Measurements from ENCODE around the gene NBPF4. TPM values are rescaled to one million over a fixed set of nuclear protein-coding genes. Genes with fewer than 3 reads are reported as not detected.
"Not testable (repeated sequence)": the region's sequence is repeated elsewhere in the genome, so short reads cannot be mapped to it uniquely, and the experiment has no call there.

Gene NBPF4
- polyA plus RNA-seq, 1 donor (not counting 4 experiments of a cell fraction or from before 2014, with no cell fraction given): not detected

DNA sequence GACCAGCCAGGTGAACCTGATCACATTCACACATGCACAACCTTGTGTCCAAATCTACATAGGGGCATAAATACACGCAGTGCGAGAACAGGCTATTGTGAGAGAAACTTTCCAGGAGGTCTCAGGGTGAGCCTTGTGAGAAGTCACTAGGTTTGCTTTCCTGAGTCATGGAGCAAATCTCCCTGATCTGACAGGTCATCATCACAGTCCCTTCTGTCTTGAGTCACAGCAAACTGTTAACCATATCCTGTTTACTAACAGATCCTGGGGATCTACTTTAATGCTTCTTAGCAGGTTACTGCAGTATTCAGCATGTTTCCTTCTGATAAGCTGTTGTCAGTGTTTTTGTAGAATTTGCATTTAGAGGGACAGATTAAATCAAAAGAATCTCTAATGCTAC, 8.6 kb downstream of the NBPF4 start:
- H3K27ac ChIP-seq (ENCODE audit: control insufficient read depth, insufficient read depth, low read length); dilution Hi-C loops (cut with MboI; ENCODE audit: extremely low pct_ligation_motif_present, low sequenced_read_pairs); H3K4me1 ChIP-seq (ENCODE audit: control insufficient read depth, extremely low read depth, insufficient read depth, low read length); H2AFZ ChIP-seq (ENCODE audit: control insufficient read depth, low read length); H3K9ac ChIP-seq (ENCODE audit: control insufficient read depth, extremely low read depth, insufficient read depth, low read length); H3K9me1 ChIP-seq (ENCODE audit: control insufficient read depth, extremely low read depth, insufficient read depth, low read length); H3K36me3 ChIP-seq (ENCODE audit: control insufficient read depth in 2 of 2, extremely low read depth in 1 of 2, insufficient read depth in 2 of 2, low read length in 2 of 2); FAIRE-seq; H3K79me2 ChIP-seq (ENCODE audit: control insufficient read depth, insufficient read depth, low read length); H3K4me2 ChIP-seq (ENCODE audit: control insufficient read depth, extremely low read depth, insufficient read depth, low read depth, low read length); H3K27me3 ChIP-seq (ENCODE audit: control insufficient read depth, extremely low read depth, insufficient read depth, low read length); H3K4me3 ChIP-seq (ENCODE audit: control insufficient read depth in 2 of 3, extremely low read depth in 1 of 3, insufficient read depth in 2 of 3, low read depth in 1 of 3, low read length in 3 of 3); H3K9me3 ChIP-seq (ENCODE audit: control insufficient read depth, low read depth, low read length); H4K20me1 ChIP-seq (ENCODE audit: control insufficient read depth, extremely low read depth, insufficient read depth, low read length); DNase-seq (ENCODE audit: low read depth, low spot score): not testable (repeated sequence)

DNA sequence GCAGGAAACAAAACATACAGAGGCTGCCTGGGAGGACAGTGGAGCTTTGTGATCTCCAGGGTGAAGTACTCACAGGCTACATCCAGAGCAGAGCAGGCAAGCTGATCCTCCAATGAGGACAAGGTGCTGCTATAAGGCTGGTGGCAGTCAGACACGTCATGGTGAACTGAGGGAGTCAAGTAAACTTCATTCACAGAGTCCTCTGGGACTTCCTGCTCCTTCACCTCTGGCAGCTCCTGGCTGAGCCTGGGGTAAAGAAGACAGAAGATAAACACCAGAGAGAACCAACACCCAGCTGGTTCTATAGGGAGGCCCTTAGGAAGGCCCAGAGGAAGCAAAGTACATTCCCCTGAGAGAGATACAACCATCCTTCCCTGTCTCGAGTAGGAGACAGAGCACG, 11.7 kb downstream of the NBPF4 start:
- H3K4me2 ChIP-seq (ENCODE audit: control insufficient read depth, extremely low read depth, insufficient read depth, low read depth, low read length); H3K79me2 ChIP-seq (ENCODE audit: control insufficient read depth, insufficient read depth, low read length); H3K9me3 ChIP-seq (ENCODE audit: control insufficient read depth, low read depth, low read length); H2AFZ ChIP-seq (ENCODE audit: control insufficient read depth, low read length); H3K36me3 ChIP-seq (ENCODE audit: control insufficient read depth in 2 of 2, extremely low read depth in 1 of 2, insufficient read depth in 2 of 2, low read length in 2 of 2); H3K27me3 ChIP-seq (ENCODE audit: control insufficient read depth, extremely low read depth, insufficient read depth, low read length); H3K4me1 ChIP-seq (ENCODE audit: control insufficient read depth, extremely low read depth, insufficient read depth, low read length); H3K9ac ChIP-seq (ENCODE audit: control insufficient read depth, extremely low read depth, insufficient read depth, low read length); FAIRE-seq; H3K27ac ChIP-seq (ENCODE audit: control insufficient read depth, insufficient read depth, low read length); DNase-seq (ENCODE audit: low read depth, low spot score); dilution Hi-C loops (cut with MboI; ENCODE audit: extremely low pct_ligation_motif_present, low sequenced_read_pairs); H3K4me3 ChIP-seq (ENCODE audit: control insufficient read depth in 2 of 3, extremely low read depth in 1 of 3, insufficient read depth in 2 of 3, low read depth in 1 of 3, low read length in 3 of 3); H4K20me1 ChIP-seq (ENCODE audit: control insufficient read depth, extremely low read depth, insufficient read depth, low read length); H3K9me1 ChIP-seq (ENCODE audit: control insufficient read depth, extremely low read depth, insufficient read depth, low read length): not testable (repeated sequence)

DNA sequence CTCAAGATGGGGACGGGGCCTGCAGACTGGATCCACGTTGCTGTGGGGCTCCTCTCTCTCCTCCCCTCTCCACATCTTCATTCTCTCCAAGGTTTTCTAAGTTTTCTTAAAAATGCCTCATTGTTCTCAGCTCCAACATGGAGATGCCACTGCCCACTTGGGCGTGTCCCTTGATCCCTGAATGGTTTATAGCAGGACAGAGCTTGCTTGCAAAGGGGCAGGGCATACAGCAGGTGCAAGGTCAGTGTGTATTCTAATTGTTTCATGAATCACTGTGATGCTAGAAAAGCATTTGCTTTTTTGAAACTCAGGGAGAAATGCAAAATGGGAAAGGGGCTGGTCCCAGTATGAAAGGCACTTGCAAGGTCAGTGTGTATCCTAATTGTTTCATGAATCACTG, 13.9 kb downstream of the NBPF4 start:
- H3K4me2 ChIP-seq (ENCODE audit: control insufficient read depth, extremely low read depth, insufficient read depth, low read depth, low read length); H3K36me3 ChIP-seq (ENCODE audit: control insufficient read depth in 2 of 2, extremely low read depth in 1 of 2, insufficient read depth in 2 of 2, low read length in 2 of 2); dilution Hi-C loops (cut with MboI; ENCODE audit: extremely low pct_ligation_motif_present, low sequenced_read_pairs); H3K79me2 ChIP-seq (ENCODE audit: control insufficient read depth, insufficient read depth, low read length); H3K9me1 ChIP-seq (ENCODE audit: control insufficient read depth, extremely low read depth, insufficient read depth, low read length); H3K4me3 ChIP-seq (ENCODE audit: control insufficient read depth in 2 of 3, extremely low read depth in 1 of 3, insufficient read depth in 2 of 3, low read depth in 1 of 3, low read length in 3 of 3); H3K27ac ChIP-seq (ENCODE audit: control insufficient read depth, insufficient read depth, low read length); H3K27me3 ChIP-seq (ENCODE audit: control insufficient read depth, extremely low read depth, insufficient read depth, low read length); H3K9ac ChIP-seq (ENCODE audit: control insufficient read depth, extremely low read depth, insufficient read depth, low read length); H3K4me1 ChIP-seq (ENCODE audit: control insufficient read depth, extremely low read depth, insufficient read depth, low read length); FAIRE-seq; H2AFZ ChIP-seq (ENCODE audit: control insufficient read depth, low read length); H4K20me1 ChIP-seq (ENCODE audit: control insufficient read depth, extremely low read depth, insufficient read depth, low read length); DNase-seq (ENCODE audit: low read depth, low spot score); H3K9me3 ChIP-seq (ENCODE audit: control insufficient read depth, low read depth, low read length): not testable (repeated sequence)

DNA sequence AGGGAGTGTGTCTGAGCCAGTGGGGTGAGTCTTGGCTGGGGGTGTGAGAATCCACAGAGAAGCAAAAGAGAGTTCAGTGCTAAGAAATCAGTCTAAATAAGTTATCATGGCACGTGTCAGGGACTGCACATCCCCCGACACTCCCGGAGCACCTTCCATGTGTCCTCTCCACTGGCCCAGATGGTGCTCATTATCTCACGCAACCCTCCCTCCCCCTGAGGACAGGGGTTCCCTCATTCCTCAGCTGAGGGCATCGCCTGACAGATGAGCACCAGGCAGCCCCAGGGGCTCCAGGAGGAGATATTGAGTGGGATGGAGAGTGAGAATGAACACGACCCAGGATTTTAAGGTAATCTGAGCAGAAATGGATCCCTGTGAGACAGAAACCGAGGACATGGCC, 16.1 kb downstream of the NBPF4 start:
- FAIRE-seq; H3K9ac ChIP-seq (ENCODE audit: control insufficient read depth, extremely low read depth, insufficient read depth, low read length); dilution Hi-C loops (cut with MboI; ENCODE audit: extremely low pct_ligation_motif_present, low sequenced_read_pairs): not testable (repeated sequence)

DNA sequence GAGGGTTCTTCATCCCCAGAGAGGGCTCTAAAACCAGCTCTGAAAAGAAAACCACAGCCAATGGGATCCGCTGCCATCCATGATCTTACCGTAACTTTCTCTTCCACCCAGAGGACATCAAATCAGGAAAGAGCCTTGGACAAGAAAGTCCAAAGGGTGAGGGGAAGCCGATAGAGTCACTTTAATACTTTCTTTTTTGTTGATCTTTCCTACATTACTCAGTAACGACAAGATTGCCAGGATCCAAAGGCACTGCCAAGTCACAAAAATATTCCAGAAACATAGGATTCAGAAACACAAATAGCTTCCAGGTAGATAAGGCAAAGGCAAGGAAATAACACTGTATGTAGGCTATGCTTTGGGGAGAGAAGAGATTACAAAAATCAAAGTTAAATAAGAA, 17.0 kb downstream of the NBPF4 start:
- H3K36me3 ChIP-seq (ENCODE audit: control insufficient read depth in 2 of 2, extremely low read depth in 1 of 2, insufficient read depth in 2 of 2, low read length in 2 of 2); H3K4me2 ChIP-seq (ENCODE audit: control insufficient read depth, extremely low read depth, insufficient read depth, low read depth, low read length); H4K20me1 ChIP-seq (ENCODE audit: control insufficient read depth, extremely low read depth, insufficient read depth, low read length); H3K9ac ChIP-seq (ENCODE audit: control insufficient read depth, extremely low read depth, insufficient read depth, low read length); dilution Hi-C loops (cut with MboI; ENCODE audit: extremely low pct_ligation_motif_present, low sequenced_read_pairs); DNase-seq (ENCODE audit: low read depth, low spot score); H3K4me3 ChIP-seq (ENCODE audit: control insufficient read depth in 2 of 3, extremely low read depth in 1 of 3, insufficient read depth in 2 of 3, low read depth in 1 of 3, low read length in 3 of 3); FAIRE-seq; H3K4me1 ChIP-seq (ENCODE audit: control insufficient read depth, extremely low read depth, insufficient read depth, low read length); H2AFZ ChIP-seq (ENCODE audit: control insufficient read depth, low read length); H3K9me3 ChIP-seq (ENCODE audit: control insufficient read depth, low read depth, low read length); H3K79me2 ChIP-seq (ENCODE audit: control insufficient read depth, insufficient read depth, low read length); H3K27ac ChIP-seq (ENCODE audit: control insufficient read depth, insufficient read depth, low read length); H3K27me3 ChIP-seq (ENCODE audit: control insufficient read depth, extremely low read depth, insufficient read depth, low read length); H3K9me1 ChIP-seq (ENCODE audit: control insufficient read depth, extremely low read depth, insufficient read depth, low read length): not testable (repeated sequence)

More for the DNA sequence above, 16.1 kb downstream of the NBPF4 start:
- H3K27me3 ChIP-seq (ENCODE audit: control insufficient read depth, extremely low read depth, insufficient read depth, low read length); H3K9me1 ChIP-seq (ENCODE audit: control insufficient read depth, extremely low read depth, insufficient read depth, low read length); H3K79me2 ChIP-seq (ENCODE audit: control insufficient read depth, insufficient read depth, low read length); H3K4me1 ChIP-seq (ENCODE audit: control insufficient read depth, extremely low read depth, insufficient read depth, low read length); H2AFZ ChIP-seq (ENCODE audit: control insufficient read depth, low read length); DNase-seq (ENCODE audit: low read depth, low spot score); H3K36me3 ChIP-seq (ENCODE audit: control insufficient read depth in 2 of 2, extremely low read depth in 1 of 2, insufficient read depth in 2 of 2, low read length in 2 of 2); H4K20me1 ChIP-seq (ENCODE audit: control insufficient read depth, extremely low read depth, insufficient read depth, low read length); H3K4me3 ChIP-seq (ENCODE audit: control insufficient read depth in 2 of 3, extremely low read depth in 1 of 3, insufficient read depth in 2 of 3, low read depth in 1 of 3, low read length in 3 of 3); H3K4me2 ChIP-seq (ENCODE audit: control insufficient read depth, extremely low read depth, insufficient read depth, low read depth, low read length); H3K27ac ChIP-seq (ENCODE audit: control insufficient read depth, insufficient read depth, low read length); H3K9me3 ChIP-seq (ENCODE audit: control insufficient read depth, low read depth, low read length): not testable (repeated sequence)

Measured in keratinocyte (primary cell).